Midbrain (tissue), 1 donor: Measurements from ENCODE around the gene VIPR1.

ENCODE experiments used
- DNase-seq: peaks from one replicate; lab custom pipeline; 2025; lab: John Stamatoyannopoulos, UW

Gene VIPR1

GRCh38 chr3:42493798-42494151, 8.7 kb upstream of the VIPR1 start:
- no peak for DNase-seq

GRCh38 chr3:42495393-42495792, 7.0 kb upstream of the VIPR1 start:
- no peak for DNase-seq

DNA sequence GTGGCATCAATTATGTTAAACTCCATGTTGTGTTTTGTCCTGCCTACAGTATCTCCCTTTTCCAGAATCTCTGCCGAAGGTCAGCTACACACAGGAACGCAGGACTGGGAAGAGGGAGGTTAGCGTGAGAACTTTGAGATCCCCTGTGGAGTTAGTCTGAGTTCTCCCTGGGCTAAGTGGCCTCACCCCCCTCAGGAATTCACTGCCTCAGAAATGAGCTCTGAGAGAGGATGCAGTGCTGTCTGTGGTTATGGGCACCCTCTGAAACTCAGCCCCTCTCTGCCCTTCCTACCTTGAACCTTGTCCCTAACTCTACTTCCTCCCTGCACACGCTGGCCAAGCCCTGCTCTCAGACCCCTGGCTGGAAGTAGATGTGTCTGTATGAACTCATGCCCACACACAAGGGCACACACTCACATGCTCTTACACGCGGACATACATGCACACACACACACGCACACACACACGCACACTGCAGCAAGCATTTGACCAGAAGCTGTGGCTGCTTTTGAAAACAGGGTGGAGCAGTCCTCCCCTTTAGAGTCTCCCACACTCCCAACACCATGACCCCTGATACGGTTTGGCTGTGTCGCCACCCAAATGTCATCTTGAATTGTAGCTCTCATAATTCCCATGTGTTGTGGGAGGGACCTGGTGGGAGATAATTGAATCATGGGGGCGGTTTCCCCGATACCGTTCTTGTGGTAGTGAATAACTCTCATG, 5.3 kb upstream of the VIPR1 start:
- no peak for DNase-seq

GRCh38 chr3:42498034-42498433, 4.4 kb upstream of the VIPR1 start:
- DNase-seq, result no peak

DNA sequence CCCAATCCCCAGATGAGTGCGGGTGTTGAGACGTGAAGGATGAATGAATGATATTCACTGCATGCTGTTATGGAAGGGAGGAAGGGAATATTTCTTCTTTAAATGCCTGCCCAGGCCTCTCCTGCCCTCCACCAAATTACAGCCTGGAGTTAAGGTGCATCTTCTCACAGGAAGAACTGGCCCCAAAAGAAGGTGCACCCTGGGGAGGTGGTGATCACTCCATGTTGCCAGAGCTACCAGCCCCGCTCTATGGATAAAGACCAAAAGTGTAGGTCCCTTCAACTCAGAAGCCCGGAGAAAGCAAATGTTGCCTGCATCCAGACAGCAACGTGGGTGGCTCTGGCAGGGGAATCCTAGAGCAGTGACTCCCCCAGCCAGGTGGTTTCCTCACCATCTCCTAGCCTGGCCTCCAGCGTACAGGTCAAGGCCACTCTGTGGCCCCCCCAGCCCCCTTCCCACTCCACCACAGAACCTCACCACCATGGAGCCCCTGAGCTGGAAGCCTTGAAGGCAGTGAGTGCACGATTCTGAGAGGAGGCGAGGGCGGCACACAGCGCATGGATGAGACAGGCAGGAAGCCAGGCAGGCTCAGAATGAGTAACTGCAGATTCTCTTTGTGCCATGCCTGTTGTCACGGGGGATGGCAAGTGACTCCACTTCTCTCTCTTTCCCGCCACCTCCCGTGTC, 3.5 kb upstream of the VIPR1 start:
- DNase-seq, result no peak

DNA sequence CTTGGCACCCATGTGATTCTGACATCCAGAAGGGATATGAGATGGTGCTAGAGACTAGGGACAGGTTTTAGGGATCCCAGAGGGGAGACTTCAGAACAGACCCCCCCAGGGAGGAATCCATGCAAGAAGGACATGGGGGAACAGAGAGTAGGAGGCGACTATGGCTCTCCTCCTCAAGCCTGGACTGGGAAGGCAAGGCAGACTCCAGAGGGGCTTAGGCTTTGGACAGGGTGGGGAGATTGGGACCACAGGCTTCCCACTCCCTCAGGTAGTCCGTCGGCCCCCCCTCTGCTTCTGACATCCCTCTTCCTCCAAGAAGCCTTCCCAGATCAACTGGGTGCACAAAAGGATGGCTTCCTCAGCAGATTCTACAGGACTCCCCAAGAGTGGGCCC, 3.0 kb upstream of the VIPR1 start:
- no peak for DNase-seq

GRCh38 chr3:42500091-42500490, 2.4 kb upstream of the VIPR1 start:
- no peak for DNase-seq

DNA sequence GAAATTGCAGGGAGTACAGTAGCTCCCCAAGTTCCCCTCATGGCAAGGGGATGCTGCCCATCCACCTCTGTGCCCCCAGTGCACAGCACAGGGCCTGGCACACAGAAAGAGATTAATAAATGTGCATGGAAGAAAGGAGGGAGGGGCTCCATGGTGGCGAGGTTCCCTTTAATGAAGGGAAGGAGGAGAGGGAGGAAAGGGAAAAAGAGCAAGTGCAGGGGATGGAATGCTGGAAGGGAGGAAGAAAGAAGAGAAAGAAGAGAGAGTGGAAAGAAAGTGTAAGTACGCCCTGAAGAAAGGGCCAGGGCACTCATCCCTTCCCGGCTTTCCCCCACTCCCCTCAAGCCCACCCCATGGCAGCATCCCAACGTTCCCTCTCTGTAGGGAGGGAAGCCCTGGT, 1.5 kb upstream of the VIPR1 start:
- DNase-seq, result no peak

DNA sequence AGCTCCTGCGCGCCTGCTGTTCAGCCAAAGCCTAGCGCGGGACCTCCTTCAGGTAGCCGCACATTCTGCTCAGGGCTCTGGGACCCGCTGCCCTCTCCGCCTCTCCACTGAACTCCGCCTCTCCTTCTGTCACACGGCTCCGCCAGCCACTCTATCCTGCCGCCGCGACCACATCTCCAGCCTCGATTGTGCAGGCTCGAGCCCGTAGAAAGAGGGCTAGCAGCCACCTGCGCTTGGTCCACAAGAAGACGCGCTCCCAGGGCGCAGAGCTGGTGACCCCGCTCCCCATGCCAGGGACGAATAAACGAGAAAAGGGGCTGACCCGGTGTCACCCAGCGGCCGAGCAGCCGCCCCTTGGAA, 1.1 kb upstream of the VIPR1 start:
- no peak for DNase-seq

DNA sequence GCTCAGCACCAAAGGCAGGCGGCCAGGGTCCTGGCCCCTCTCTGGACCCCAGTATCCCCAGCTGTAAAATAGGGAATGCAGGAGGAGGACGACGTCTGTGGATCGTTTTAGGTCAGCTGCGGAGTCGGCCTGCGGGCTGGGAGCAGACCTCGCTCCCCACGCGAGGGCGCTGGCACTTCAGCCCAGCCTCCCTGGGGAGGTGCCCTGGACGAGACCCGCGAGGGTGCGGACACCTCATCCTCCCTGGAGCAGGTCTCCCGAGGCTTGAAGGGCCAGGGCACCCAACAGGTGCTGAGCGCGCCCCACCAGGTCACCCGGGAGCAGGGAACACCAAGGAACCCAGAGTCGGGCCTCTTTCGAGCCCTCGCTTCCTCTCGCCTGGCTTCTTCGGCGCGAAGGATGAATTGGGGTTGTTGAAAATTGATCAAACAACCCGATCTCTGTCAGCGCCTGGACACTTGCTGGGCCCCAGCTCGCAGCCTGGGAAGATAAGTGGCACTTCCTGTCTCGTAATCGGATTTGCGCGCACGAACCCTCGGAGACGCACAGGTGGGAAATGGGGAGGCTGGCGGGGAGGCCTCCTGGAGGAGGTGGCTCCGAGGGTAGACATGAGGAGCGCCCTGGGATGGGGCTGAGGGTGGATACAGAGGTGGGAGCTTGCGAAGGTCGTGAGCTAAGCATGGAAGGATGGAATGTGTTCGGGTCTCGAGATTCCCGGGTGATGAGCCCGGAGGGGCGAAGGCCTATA, 588 bp upstream of the VIPR1 start:
- peak; percentile 48 for DNase-seq

GRCh38 chr3:42503251-42503924, 945 bp downstream of the VIPR1 start:
- DNase-seq, result no peak

- no peak for DNase-seq
Observed at GRCh38 chr3:42503957-42504333, 1.5 kb downstream of the VIPR1 start.

DNA sequence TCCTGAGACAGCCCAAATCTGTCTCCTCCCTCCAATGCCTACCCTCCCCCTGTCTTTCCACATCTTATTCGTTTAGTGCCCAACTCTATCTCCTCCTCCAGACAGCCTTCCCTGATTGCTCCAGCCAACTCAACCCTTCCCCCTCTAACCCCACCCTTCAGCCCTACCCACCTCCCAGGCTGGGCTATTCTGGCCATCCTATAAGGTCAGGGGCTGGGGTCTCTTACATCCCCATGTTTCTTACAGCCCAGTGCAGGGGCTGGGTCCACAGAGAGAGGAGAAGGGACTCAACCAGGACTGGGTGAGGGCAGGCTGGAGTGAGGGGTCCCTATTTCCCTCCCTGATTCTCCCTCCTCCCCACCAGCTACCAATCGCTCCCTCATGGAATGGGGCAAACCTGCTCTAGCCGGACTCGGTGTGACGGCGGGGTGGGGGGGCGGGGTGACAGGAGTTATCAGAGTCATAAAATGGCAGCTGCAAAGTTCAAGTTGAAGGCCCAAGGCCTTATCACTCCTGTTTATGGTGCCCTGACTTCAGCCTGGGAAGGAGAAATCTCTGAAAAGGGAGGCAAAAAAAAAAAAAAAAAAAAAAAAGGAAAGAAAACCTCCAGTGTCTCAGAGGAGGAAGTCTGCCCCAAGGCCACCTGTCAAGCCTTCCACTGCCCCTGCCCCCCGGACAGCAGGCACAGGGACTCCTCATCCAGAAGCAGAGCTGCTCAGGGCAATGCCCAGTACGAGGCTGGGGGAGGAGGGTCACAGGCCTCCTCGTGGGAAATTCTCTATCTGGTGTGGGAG, 2.1 kb downstream of the VIPR1 start:
- DNase-seq, result no peak

GRCh38 chr3:42505128-42505848, 2.8 kb downstream of the VIPR1 start:
- DNase-seq, result no peak

GRCh38 chr3:42505849-42506410, 3.5 kb downstream of the VIPR1 start:
- no peak for DNase-seq

DNA sequence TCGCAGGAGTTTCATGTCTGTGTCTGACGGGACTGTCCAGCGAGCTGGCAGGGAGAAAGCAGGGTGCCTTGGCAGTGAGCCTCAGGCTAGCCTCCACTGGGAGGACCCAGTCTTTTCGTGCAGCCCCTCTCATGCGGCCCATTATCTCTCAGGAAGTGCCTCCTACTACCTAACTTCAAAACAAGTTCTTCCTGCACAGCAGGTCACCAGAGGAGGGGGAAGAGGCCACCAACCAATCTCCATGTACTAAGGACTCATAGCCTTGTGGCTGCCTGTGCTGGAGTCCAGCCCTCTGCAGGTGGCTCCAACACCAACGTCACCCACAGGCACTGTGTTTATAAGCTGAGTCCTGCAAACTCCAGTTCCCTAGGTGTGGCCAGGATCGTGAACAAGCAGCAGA, 4.8 kb downstream of the VIPR1 start:
- DNase-seq, result no peak

DNA sequence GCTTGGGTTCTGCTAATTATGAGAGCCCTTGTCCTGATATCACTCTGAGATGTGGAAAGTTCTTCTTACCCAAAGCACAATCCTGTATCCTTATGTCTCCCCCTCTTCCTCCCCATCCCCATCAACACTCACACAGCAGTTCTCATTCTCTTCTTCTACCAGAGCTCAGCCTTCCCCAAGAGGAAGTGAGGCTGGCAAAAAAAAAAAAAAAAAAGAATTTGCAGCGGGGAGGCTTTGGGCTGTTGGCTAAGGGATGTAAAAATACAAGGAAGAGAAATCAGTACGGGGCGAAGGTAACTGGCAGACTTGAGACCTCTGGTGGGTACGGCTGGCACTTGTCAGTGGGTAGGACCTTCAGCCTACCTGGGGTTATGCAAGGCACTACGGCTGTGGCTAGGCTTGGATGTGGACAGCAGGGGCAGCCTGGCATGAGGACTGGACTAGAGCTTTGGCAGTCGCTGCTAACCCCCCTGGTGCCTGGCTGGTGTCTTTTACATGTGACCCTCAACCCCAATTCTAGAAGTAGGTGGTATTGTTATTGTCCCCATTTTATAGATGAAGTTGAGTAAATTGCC, 5.4 kb downstream of the VIPR1 start:
- no peak for DNase-seq

DNA sequence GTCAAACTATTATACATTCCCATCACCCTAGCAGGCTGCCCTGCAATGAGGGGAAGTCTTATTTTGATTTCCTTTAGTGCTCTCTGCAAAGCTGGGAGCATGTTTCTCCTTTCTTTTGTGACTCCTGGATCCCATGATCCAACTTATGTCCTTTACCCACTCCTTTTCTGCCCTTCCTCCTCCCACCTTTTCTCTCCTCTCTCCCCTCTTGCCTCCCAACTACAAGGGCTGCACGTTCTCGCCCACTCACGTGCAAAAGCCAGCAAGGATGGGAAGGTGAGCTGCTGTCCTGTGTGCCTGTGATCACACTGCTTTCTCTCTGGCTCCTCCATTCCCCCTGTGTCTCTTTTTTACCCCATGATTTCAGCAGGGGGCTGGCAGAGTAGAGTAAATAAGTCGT, 6.1 kb downstream of the VIPR1 start:
- DNase-seq, result no peak

- DNase-seq, result no peak
Observed at GRCh38 chr3:42509111-42509510, 6.7 kb downstream of the VIPR1 start.

DNA sequence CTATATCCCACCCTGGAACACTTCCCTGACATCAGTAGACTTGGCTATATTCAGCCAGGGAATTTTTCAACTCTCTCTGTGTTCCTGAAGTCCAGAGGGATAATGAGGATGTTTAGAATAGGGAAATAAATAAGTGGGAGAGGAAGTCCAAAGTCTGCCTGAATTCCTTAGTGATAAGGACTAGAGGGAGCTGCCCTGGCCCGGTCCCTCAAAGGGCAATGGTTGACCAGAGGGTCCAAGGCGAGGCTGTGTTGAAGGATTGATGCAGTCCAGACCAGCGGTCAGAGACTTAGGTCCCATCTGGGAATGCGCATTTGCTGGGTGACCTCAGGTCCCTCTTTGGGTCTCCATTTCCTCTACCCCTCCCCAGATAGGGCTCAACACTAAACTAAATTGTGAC, 7.9 kb downstream of the VIPR1 start:
- no peak for DNase-seq

DNA sequence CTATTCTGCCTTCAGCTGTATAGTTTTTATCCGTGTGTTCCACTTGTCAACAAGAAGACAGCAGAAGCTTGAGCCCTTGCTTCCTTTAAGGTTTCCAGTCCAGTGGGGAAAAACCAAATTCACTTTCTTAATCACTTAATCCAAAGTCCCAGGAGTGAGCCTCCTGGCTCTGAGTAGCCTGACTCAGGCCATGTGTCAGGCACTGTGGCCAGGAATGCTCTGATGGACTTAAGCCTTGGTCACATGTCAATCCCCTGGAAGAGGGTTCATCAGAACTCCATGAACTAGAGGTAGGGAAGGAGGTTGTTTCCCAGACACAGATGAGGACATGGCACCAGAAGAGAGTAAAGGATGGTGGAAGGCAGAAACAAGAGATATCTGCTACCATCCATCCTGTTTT, 8.8 kb downstream of the VIPR1 start:
- DNase-seq, result no peak
